ENCODE results near the gene ACADSB.

Gene ACADSB

DNA sequence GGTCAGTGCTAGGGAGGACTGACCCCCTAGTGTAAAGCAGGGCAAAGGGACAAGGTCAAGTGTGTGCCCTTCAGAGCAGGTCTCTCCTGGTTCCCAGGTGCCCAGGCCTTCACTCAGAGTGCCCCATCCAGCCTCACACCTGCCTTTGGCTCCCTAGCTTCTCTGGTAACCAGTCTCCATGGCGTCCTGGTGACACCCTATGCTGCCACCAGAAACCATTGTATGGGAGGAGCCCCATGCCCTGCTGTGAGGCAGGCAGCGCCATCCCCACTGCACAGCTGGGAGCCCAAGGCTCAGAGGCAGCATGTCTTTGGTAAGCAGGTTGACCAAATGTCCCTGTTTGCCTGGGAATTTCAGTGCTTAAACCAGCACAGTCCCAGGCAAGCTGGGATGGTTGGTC lies 93.9 kb downstream of the ACADSB start:
- no peak overlapping the region for H3K4me3 ChIP-seq (ENCODE audit: low read depth, low read length)
- TF ChIP-seq, protein P1, sequence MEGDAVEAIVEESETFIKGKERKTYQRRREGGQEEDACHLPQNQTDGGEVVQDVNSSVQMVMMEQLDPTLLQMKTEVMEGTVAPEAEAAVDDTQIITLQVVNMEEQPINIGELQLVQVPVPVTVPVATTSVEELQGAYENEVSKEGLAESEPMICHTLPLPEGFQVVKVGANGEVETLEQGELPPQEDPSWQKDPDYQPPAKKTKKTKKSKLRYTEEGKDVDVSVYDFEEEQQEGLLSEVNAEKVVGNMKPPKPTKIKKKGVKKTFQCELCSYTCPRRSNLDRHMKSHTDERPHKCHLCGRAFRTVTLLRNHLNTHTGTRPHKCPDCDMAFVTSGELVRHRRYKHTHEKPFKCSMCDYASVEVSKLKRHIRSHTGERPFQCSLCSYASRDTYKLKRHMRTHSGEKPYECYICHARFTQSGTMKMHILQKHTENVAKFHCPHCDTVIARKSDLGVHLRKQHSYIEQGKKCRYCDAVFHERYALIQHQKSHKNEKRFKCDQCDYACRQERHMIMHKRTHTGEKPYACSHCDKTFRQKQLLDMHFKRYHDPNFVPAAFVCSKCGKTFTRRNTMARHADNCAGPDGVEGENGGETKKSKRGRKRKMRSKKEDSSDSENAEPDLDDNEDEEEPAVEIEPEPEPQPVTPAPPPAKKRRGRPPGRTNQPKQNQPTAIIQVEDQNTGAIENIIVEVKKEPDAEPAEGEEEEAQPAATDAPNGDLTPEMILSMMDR (IDR thresholded peaks at IDR 0.05; ENCODE audit: low read depth, low read length, missing control alignments): no peak
- no peak for DNase-seq (ENCODE audit: low read depth)

DNA sequence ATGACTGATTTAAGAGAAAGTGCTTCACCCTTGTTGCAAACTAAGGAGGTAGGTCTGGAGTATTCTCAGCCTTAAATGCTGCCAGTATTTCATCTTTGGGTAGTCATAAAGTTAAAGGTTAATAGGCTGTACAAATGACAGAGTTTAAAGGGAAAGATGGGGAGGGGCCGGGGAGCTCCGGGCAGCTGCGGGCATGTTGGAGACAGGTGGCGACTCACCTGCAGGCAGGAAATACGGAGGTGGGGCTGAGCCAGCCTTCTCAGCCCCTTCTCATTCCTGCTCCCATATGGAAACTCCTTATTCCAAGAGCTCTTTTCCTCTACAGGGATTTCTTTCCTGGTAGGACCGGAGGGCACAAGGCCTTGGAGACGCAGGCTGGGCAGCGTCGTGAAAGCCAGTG lies 95.1 kb downstream of the ACADSB start:
- TF ChIP-seq, protein P1 (IDR thresholded peaks at IDR 0.05; ENCODE audit: low read depth, low read length, missing control alignments): no peak
- DNase-seq (ENCODE audit: low read depth): no peak
- no peak overlapping the region for H3K4me3 ChIP-seq (ENCODE audit: low read depth, low read length)

Data from GM12864 (cell line).